Measurements from ENCODE around the gene NAV3. TPM values are rescaled to one million over a fixed set of nuclear protein-coding genes. Genes with fewer than 3 reads are reported as not detected.

Gene NAV3
- total and polyA plus RNA-seq, 9 donors: 10.5 to 63.9 (median 31.5) TPM

DNA sequence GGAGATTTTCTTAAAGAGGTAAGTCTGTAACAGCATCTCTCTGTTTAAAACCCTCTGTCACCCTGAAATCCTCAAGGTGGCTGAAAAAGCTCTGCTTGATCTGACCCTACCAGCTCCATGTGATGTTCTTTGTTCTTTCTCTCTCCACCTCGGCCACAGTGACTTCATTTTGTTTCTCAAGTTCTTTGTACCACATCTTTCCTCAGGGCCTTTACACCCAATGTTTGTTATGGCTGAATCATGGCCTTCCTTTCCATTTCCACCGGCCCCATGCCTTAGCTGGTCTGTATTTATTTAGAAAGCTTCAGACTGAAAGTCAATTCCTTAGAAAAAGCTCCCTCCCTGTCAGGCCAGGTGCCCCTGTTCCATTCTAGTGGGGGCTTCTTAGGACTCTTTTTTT lies 431.2 kb downstream of the NAV3 start:
- Histone ChIP-seq H3K4me1 (ENCODE audit: insufficient read depth) (no peaks in the 10 kb centered on the region), H3K27me3 (no peaks in the 10 kb centered on the region), H3K27ac (no peak overlapping the region), H3K4me3 (no peak overlapping the region), H3K36me3 (no peaks in the 10 kb centered on the region), H3K9me3 (no peaks in the 10 kb centered on the region)
- intact Hi-C loops (cut with DNase I): no loop called here
- WGBS, 3 donors: 84 to 93% (median 86%) methylated on average over 2 of the region's 2 CpGs
- DNase-seq: no peak
- TF ChIP-seq EP300 (IDR thresholded peaks at IDR 0.05) (no peak), POLR2A (IDR thresholded peaks at IDR 0.05) (no peak), CTCF (IDR thresholded peaks at IDR 0.05) (no peak)
